Skeletal muscle satellite cell (primary cell): ENCODE data around the gene SLC12A8.

Source experiments
- H3K27me3 ChIP-seq: 2 replicates; pipeline ENCODE4 v1.7.0; 2013; ENCODE audit warnings: low read length; ENCODE audit not compliant: control insufficient read depth, insufficient read depth
- H3K36me3 ChIP-seq: 2 replicates; pipeline ENCODE4 v1.7.0; 2013; ENCODE audit warnings: mild to moderate bottlenecking, control low read depth, low read length; ENCODE audit not compliant: insufficient read depth
- H3K4me1 ChIP-seq: 2 replicates; pipeline ENCODE4 v1.7.0; 2013; ENCODE audit warnings: low read length; ENCODE audit not compliant: control insufficient read depth, insufficient read depth
- H3K4me2 ChIP-seq: 2 replicates; pipeline ENCODE4 v1.7.0; 2013; ENCODE audit warnings: mild to moderate bottlenecking, low read length
- H3K4me3 ChIP-seq: 2 replicates; pipeline ENCODE4 v1.7.0; 2013; ENCODE audit warnings: low read length
- H3K9ac ChIP-seq: 2 replicates; pipeline ENCODE4 v1.7.0; 2013; ENCODE audit warnings: mild to moderate bottlenecking, low read depth, low read length, moderate library complexity
- H3K9me3 ChIP-seq: replicated peaks from 2 replicates; pipeline ENCODE4 v1.7.0; 2013; ENCODE audit warnings: mild to moderate bottlenecking, control low read depth, low read length

SLC12A8 gene

DNA sequence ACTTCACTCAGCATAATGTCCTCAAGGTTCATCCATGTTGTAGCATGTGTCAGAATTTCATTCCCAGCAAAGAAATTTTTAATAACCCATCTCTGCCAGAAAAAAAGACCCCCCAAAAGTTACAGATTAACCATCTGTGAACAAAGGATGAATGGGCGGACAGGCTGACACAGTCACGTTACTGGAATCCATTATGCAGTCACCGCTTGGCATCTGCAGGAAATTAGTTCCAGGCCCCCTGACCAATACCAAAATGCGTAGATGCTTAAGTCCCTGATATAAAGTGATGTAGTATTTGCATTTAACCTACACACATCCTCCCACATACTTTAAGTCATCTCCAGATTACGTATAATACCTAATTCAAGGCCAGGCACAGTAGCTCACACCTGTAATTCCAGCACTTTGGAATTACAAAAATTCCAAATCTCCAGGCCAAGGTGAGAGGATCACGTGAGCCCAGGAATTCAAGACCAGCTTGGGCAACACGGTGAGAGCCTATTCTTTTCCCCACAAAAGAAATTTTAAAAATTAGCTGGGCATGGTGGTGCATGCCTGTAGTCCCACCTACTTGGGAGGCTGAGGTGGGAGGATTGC, 1.5 kb upstream of the SLC12A8 start:
- peaks cover 27% of the 10 kb centered on the region for H3K27me3 ChIP-seq
- no peak overlapping the region for H3K4me3 ChIP-seq
- peaks cover 8% of the 10 kb centered on the region for H3K4me1 ChIP-seq
- H3K36me3 ChIP-seq = no peaks in the 10 kb centered on the region
- H3K9ac ChIP-seq = no peak overlapping the region
- no peaks in the 10 kb centered on the region for H3K9me3 ChIP-seq
- H3K4me2 ChIP-seq = no peak overlapping the region

DNA sequence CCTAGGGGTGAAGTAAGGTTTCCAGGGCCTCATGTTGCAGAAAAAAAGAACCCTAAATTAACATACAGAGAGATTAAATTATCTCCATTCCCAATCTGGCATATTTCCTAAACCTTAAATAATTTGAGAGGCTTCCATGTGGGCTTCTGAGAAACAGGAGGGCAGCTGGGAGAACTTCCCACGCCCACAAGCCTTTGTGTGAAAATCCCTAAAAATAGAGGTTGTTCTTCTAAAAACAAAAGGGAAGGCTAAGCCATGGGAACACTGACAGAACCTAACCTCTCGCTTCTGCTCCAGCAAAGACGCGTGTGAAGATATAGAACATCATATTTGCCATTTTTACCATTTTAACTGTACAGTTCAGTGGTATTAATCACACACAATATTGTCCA, 812 bp upstream of the SLC12A8 start:
- Histone ChIP-seq H3K9me3 (no peaks in the 10 kb centered on the region), H3K36me3 (no peaks in the 10 kb centered on the region), H3K27me3 (peaks cover 27% of the 10 kb centered on the region), H3K4me2 (no peak overlapping the region), H3K9ac (no peak overlapping the region), H3K4me1 (peaks cover 8% of the 10 kb centered on the region), H3K4me3 (no peak overlapping the region)

DNA sequence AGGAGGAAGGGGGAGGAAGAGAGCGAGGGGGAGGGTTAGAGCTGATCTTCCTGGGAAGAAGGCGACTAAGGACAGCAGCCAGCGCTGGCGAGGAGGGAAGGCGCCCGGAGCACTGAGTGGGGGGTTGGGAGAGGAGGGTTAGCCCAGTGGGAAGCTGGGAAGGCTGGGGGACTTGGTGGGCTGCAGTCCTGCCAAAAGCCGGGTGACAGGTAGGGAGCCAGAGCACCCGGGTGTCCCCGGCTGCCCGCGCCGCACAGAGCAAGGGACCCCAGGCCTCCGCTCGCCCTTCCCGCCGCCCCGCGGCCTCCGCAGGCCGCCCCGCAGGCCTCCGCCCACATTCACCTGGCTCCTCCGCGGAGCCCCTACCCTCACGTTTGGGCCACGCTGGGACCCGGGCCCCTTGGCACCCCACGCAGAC, 448 bp downstream of the SLC12A8 start:
- H3K9me3 ChIP-seq = no peaks in the 10 kb centered on the region
- peaks cover 8% of the 10 kb centered on the region for H3K4me1 ChIP-seq
- H3K36me3 ChIP-seq = no peaks in the 10 kb centered on the region
- peaks cover 27% of the 10 kb centered on the region for H3K27me3 ChIP-seq
- peak overlapping the region; percentile 79 for H3K4me2 ChIP-seq
- no peak overlapping the region for H3K9ac ChIP-seq
- peak overlapping the region; percentile 47 for H3K4me3 ChIP-seq

DNA sequence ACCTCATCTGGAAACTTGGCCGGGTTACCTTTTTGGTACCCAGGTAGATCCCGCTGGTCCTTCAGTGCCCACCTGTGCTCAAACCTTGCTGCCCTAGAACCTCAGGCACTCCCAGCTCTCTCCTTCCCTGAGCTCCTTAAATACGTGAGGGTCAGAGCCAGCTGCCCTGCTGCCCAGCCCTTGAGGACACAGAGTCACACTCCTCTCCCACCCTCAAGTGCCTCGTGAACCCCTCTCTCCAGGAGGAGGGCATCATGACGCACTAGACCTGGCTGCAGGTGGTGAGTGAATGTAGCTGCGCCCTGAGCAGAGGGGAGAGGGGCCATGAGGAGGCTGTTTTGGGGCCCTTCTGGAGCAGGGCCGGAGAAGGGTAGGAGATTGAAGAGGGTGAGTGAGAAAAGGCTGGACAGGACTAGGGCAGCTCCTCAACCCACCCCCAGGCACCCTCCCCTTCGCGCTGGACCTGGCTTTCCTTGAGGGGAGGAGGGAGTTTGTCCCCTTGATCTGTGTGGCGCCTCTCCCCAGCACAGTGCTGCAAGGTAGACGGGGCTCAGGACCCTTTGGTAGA, 941 bp downstream of the SLC12A8 start:
- Histone ChIP-seq H3K4me3 (no peak overlapping the region), H3K4me1 (peaks cover 8% of the 10 kb centered on the region), H3K9ac (no peak overlapping the region), H3K9me3 (no peaks in the 10 kb centered on the region), H3K27me3 (peaks cover 27% of the 10 kb centered on the region), H3K4me2 (peak overlapping the region; percentile 79), H3K36me3 (no peaks in the 10 kb centered on the region)

DNA sequence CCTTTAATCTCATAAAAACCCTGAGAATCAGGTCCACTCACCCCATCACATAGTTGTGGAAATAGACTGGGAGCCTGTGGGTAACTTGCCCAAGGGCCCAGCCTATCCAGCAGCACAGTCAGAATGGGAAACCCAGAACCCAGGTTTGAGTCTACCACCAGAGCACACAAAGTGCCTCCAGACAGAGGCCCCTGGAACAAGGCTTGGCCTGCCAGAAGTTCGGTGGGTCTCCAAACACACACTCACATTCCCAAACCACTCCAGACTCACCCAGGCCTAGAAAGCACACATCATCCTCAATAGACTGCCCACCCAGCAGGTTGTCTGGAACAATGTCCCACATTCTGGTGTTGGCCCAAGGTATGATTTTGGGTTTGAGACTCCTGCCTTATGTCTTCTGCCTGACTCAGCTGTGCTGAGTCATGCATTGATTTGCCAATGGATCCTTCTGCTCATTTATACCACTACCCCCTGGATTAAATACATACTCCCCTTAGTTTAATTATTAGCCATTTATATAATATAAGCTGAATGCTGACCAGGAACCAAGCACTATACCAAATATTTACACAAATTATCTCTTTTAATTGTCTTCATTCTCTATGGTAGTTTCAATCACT, 4.5 kb downstream of the SLC12A8 start:
- no peak overlapping the region for H3K9ac ChIP-seq
- H3K4me3 ChIP-seq = no peak overlapping the region
- H3K36me3 ChIP-seq = no peaks in the 10 kb centered on the region
- H3K4me2 ChIP-seq = no peak overlapping the region
- H3K9me3 ChIP-seq = no peaks in the 10 kb centered on the region
- H3K4me1 ChIP-seq = peaks cover 8% of the 10 kb centered on the region
- H3K27me3 ChIP-seq = peaks cover 20% of the 10 kb centered on the region

DNA sequence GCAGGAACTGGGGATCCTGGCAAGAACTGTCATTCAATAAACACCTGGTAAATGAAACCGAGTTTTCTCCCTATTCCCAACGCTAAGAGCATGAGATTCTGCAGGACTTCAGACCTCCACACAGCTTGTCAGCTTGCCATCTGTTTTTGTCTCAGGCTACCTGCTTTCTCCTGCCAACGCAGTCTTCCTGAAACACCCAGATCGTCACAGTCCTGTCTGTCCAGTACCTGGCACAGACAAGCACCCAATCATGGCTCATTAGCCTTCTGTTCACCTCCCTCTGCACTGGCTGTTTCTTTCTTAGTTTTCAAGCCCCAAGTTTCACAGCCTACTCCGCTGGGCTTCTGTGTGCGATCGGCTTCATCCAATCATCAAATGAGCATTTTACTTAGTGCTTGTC, 5.0 kb downstream of the SLC12A8 start:
- H3K36me3 ChIP-seq = no peaks in the 10 kb centered on the region
- no peaks in the 10 kb centered on the region for H3K9me3 ChIP-seq
- peaks cover 15% of the 10 kb centered on the region for H3K27me3 ChIP-seq
- H3K4me3 ChIP-seq = no peak overlapping the region
- H3K9ac ChIP-seq = no peak overlapping the region
- H3K4me1 ChIP-seq = peaks cover 4% of the 10 kb centered on the region
- H3K4me2 ChIP-seq = no peak overlapping the region

DNA sequence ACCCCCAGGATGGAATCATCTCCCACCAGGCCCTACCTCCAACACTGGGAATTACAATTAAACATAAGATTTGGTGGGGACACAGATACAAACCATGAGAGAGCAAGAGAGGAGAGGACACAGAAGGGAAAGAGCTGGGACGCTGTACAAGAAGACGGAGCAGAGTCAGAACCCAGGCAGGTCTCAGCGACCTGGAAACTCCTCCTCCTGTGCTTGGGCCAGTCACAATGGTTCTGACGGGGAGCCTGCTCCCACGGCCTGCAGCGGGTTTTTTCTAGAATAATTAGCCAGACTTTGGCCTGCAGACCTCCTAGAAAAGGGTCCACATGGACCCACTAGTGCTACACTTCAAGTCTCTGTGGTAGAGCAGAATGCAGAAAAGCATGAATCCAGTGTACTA, 5.6 kb downstream of the SLC12A8 start:
- Histone ChIP-seq H3K4me3 (no peak overlapping the region), H3K36me3 (no peaks in the 10 kb centered on the region), H3K4me1 (no peaks in the 10 kb centered on the region), H3K27me3 (peaks cover 9% of the 10 kb centered on the region), H3K9me3 (no peaks in the 10 kb centered on the region), H3K4me2 (no peak overlapping the region), H3K9ac (no peak overlapping the region)

DNA sequence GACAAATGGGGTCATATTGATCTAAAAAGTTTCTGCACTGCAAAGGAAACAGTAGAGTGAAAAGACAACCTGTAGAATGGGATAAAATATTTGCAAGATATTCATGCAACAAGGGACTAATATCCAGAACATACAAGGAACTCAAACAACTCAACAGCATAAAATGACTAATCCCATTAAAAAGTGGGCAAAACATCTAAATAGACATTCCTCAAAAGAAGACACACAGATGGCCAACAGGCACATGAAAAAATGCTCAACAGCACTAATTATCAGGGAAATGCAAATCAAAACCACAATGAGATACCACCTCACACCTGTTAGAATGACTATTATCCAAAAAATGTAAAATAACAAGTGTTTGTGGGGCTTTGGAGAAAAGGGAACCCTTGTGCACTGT, 8.8 kb downstream of the SLC12A8 start:
- Histone ChIP-seq H3K4me1 (no peaks in the 10 kb centered on the region), H3K9me3 (no peaks in the 10 kb centered on the region), H3K4me3 (no peak overlapping the region), H3K27me3 (no peaks in the 10 kb centered on the region), H3K9ac (no peak overlapping the region), H3K4me2 (no peak overlapping the region), H3K36me3 (no peaks in the 10 kb centered on the region)

DNA sequence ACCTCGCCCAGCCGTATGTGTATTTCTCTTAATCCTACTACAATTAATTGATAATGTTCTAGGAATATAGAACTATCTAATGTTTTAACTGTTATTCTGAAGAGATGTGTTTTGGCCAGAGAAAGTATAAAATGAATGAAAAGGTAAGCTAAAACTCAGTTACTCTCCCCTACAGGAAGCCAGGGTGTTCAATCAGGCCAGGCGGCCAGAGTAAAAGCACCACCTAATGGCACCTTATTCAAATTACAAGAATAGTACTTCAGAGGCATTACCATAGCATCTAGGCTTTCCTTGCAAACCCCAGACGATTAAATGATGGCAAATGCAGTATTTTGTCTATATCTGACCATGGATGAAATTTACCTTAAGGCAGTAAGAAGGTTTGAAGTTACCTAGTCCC, 10.4 kb downstream of the SLC12A8 start:
- no peak overlapping the region for H3K4me2 ChIP-seq

DNA sequence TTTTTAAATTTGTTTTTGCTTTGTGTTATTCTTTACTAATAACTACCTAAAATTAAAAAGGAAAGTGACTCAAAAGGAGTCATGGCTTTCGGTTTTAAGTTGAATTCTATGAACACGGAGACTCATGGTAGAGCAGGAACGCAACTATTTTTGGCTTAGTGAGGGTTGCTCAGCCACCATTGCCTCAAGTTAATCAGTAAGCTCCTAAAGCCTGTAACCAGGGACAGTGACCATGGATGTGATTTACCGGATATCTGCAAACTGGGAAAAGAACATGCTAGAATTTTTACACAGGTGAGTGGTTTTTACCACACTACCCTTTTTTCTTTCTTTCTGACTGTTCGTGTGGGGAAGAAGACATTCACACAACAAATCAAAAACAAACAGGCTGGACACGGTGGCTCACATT, 11.8 kb downstream of the SLC12A8 start:
- Histone ChIP-seq H3K4me3 (no peak overlapping the region), H3K27me3 (peaks cover 1% of the 10 kb centered on the region), H3K9ac (no peak overlapping the region), H3K4me2 (no peak overlapping the region), H3K36me3 (no peaks in the 10 kb centered on the region), H3K9me3 (no peaks in the 10 kb centered on the region), H3K4me1 (no peaks in the 10 kb centered on the region)

More for the DNA sequence above, 10.4 kb downstream of the SLC12A8 start:
- Histone ChIP-seq H3K4me3 (no peak overlapping the region), H3K4me1 (no peaks in the 10 kb centered on the region), H3K9ac (no peak overlapping the region), H3K27me3 (no peaks in the 10 kb centered on the region), H3K36me3 (no peaks in the 10 kb centered on the region), H3K9me3 (no peaks in the 10 kb centered on the region)

DNA sequence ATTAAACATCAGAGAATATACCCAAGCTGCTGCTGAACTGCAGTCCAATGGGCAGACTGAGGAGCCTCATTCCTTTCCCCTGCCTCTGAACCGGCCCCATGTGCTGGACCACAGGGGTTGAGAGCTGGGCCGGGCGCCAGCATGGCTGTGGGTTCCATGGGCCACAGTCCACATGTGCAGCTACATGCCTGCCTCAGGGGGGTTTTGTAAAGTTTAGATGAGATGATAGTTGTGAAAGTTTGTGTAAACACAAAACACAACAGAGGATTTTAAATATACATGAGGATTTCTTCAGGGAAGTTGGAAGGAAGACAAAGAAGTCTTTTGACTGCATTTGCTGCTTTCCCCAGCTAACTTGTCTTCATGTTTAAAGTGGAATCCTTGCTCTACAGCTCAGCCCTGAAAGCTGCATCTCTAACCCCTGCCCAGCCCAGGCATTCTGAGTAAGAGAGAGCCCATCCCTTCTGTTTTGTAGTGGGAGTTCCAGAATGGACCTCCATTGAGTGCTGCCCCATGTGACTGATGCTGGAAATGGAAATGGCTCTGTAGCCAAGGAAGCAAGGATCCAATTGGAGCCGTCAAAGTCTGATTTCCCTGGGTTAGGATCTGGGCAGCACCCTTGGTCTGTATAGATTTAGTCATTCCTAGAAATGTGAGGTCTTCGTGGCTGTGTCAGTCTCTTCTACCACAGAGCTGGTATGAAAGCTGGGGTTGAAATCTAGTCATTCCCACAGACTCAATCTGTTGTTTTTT, 17.5 kb downstream of the SLC12A8 start:
- Histone ChIP-seq H3K27me3 (peaks cover 10% of the 10 kb centered on the region), H3K4me2 (no peak overlapping the region), H3K4me1 (no peaks in the 10 kb centered on the region), H3K4me3 (no peak overlapping the region), H3K9ac (no peak overlapping the region), H3K9me3 (no peaks in the 10 kb centered on the region), H3K36me3 (no peaks in the 10 kb centered on the region)
